ENCODE results near the gene RAPGEF6.

GRCh38 chr5:131587541-131587940 is 47.5 kb downstream of the RAPGEF6 start:
- TF ChIP-seq GATA2 (IDR thresholded peaks at IDR 0.05; ENCODE audit: low read depth, low read length), result no peak
- no peak for TF ChIP-seq GATA3 (IDR thresholded peaks at IDR 0.05; ENCODE audit: low read depth, low read length)
